Measurements from ENCODE around the gene DDIT4.
"Not testable (repeated sequence)": the region's sequence is repeated elsewhere in the genome, so short reads cannot be mapped to it uniquely, and the experiment has no call there.

Gene DDIT4

GRCh38 chr10:72296829-72297280 lies 23.1 kb downstream of the DDIT4 start:
- DNase-seq: not testable (repeated sequence)

- no peak for DNase-seq
Measured at GRCh38 chr10:72297281-72297804, 23.6 kb downstream of the DDIT4 start.

- DNase-seq: peak; percentile 39
Measured at GRCh38 chr10:72297805-72298591, 24.3 kb downstream of the DDIT4 start.

GRCh38 chr10:72298592-72299519 lies 25.1 kb downstream of the DDIT4 start:
- DNase-seq: no peak

- DNase-seq: no peak
Measured at GRCh38 chr10:72303424-72304128, 29.9 kb downstream of the DDIT4 start.

- DNase-seq: no peak
Measured at GRCh38 chr10:72306215-72306760, 32.6 kb downstream of the DDIT4 start.

- DNase-seq: not testable (repeated sequence)
Measured at GRCh38 chr10:72307711-72308110, 34.0 kb downstream of the DDIT4 start.

GRCh38 chr10:72308320-72308987 lies 34.7 kb downstream of the DDIT4 start:
- peak; percentile 19 for DNase-seq

GRCh38 chr10:72309290-72310240 lies 35.8 kb downstream of the DDIT4 start:
- DNase-seq: no peak

GRCh38 chr10:72310241-72310633 lies 36.5 kb downstream of the DDIT4 start:
- peak; percentile 11 for DNase-seq

- no peak for DNase-seq
Measured at GRCh38 chr10:72310636-72311035, 36.9 kb downstream of the DDIT4 start.

GRCh38 chr10:72311667-72312066 lies 37.9 kb downstream of the DDIT4 start:
- DNase-seq: no peak

- DNase-seq: no peak
Measured at GRCh38 chr10:72312865-72313391, 39.2 kb downstream of the DDIT4 start.

GRCh38 chr10:72314263-72314662 lies 40.5 kb downstream of the DDIT4 start:
- no peak for DNase-seq

GRCh38 chr10:72315054-72315453 lies 41.3 kb downstream of the DDIT4 start:
- DNase-seq: no peak

- DNase-seq: peak; percentile 44
Measured at GRCh38 chr10:72315611-72316385, 42.1 kb downstream of the DDIT4 start.

- no peak for DNase-seq
Measured at GRCh38 chr10:72316386-72316700, 42.6 kb downstream of the DDIT4 start.

- DNase-seq: no peak
Measured at GRCh38 chr10:72316748-72317435, 43.2 kb downstream of the DDIT4 start.
